Kidney epithelial cell (primary cell): ENCODE data around the gene MPLKIP. TPM values are rescaled to one million over a fixed set of nuclear protein-coding genes. Genes with fewer than 3 reads are reported as not detected.

ENCODE experiments used
- DNase-seq: peaks from one replicate; pipeline ENCODE4 v3.0.0-alpha.2; 2010; ENCODE audit warnings: low read depth
- H3K27me3 ChIP-seq: 2 replicates; pipeline ENCODE4 v1.6.0; 2011; ENCODE audit warnings: low read length; ENCODE audit not compliant: control insufficient read depth, insufficient read depth
- H3K36me3 ChIP-seq: 2 replicates; pipeline ENCODE4 v1.5.1; 2011; ENCODE audit warnings: low read length; ENCODE audit not compliant: control insufficient read depth, insufficient read depth
- H3K4me3 ChIP-seq: 2 replicates; pipeline ENCODE4 v1.5.1; 2011; ENCODE audit warnings: low read depth, mild to moderate bottlenecking, control low read depth, low read length
- total RNA-seq: library from RNA; depleted of rRNA; stranded (reverse); fragments of >200 nt; gene quantifications from 2 replicates; pipeline ENCODE4 v1.2.3, GENCODE V29; 2015
- TF ChIP-seq, protein P1 (sequence below): IDR thresholded peaks from 2 replicates; pipeline ENCODE4 v1.5.1; 2011; ENCODE audit warnings: mild to moderate bottlenecking, moderate library complexity, low read length, control low read depth, inconsistent platforms; ENCODE audit not compliant: insufficient read depth, poor library complexity, severe bottlenecking

Gene MPLKIP
- total RNA-seq, 1 donor from 2014 or later = 45.7 TPM

DNA sequence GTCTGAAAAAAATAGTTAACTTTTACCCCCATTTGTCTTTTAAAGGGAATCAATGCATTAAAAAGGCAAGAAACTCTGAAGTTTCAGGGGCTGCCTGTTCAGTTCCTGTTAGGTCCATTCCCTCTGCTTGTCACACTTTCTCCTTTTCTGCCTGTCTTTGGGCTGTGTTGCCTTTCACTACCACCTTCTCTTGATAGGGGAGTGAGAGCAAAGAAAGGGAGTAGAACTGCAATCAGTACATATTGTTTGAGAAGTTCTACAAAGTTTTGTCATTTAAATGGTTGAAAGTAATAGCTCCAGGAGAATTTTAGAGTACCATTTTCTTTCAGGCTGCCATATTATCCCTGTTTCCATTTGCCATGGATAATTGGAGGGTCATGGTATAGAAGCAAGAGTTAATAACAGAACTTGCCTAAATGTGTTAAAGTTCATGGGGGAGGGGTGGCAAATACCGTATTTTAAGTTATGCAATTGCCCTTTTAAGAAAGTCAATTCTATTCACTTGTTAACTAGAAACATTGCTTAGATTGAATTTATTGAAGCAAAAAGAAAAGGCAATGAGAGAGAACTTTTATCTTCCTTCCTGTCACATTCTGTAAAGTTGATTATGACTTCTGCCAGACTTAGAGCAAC lies 38.6 kb downstream of the MPLKIP start:
- Histone ChIP-seq H3K4me3 (no peak overlapping the region), H3K36me3 (peaks cover 3% of the 10 kb centered on the region)

DNA sequence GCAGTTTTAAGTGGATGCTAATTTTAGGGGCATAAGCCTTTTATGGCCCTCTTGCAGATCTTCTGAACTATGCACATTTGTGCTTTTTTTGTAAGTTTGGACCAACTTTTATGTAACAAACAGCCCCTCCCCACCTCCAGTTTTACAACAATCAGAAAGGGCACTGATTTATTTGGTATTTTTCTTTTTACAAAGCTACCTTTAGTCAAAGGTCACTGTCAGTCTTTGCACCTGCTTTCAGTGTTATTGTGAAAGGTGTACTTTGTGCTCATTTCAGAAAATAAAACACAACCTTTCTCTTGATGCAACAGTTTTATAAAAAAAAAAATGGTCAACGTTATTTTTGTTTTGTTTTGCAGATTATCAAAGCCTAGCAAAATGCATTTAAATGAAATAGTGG lies 39.2 kb downstream of the MPLKIP start:
- H3K4me3 ChIP-seq = no peak overlapping the region
- no peak for DNase-seq
- peaks cover 3% of the 10 kb centered on the region for H3K36me3 ChIP-seq
- H3K27me3 ChIP-seq = no peaks in the 10 kb centered on the region
- TF ChIP-seq, protein P1, sequence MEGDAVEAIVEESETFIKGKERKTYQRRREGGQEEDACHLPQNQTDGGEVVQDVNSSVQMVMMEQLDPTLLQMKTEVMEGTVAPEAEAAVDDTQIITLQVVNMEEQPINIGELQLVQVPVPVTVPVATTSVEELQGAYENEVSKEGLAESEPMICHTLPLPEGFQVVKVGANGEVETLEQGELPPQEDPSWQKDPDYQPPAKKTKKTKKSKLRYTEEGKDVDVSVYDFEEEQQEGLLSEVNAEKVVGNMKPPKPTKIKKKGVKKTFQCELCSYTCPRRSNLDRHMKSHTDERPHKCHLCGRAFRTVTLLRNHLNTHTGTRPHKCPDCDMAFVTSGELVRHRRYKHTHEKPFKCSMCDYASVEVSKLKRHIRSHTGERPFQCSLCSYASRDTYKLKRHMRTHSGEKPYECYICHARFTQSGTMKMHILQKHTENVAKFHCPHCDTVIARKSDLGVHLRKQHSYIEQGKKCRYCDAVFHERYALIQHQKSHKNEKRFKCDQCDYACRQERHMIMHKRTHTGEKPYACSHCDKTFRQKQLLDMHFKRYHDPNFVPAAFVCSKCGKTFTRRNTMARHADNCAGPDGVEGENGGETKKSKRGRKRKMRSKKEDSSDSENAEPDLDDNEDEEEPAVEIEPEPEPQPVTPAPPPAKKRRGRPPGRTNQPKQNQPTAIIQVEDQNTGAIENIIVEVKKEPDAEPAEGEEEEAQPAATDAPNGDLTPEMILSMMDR = no peak

More for the DNA sequence above, 38.6 kb downstream of the MPLKIP start:
- no peak for DNase-seq
- TF ChIP-seq, protein P1 = no peak
- H3K27me3 ChIP-seq = no peaks in the 10 kb centered on the region

DNA sequence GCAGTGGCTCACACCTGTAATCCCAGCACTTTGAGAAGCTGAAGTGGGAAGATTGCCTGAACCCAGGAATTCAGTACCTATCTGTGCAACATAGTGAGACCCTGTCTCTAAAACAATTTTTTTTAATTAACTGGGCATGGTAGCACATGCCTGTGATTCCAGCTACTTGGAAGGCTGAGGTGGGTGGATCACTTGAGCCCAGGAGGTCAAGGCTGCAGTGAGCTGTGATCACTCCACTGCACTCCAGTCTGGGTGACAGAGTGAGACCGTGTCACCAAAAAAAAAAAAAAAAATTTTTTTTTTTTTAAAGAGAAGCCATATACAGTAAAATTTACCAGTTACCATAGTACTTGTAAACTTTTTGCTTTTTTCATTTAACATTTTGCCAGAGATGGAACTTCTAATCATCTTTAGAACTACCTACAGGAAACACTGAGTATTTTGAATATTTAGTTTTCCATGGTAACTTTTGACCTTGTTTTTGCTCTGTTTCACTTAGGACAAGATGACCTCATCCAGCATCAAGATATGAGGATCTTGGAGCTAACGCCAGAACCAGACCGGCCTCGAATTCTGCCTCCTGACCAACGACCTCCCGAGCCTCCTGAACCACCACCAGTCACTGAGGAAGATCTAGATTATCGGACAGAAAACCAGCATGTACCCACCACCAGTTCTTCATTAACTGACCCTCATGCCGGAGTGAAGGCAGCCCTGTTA lies 40.6 kb downstream of the MPLKIP start:
- TF ChIP-seq, protein P1 = no peak
- Histone ChIP-seq H3K36me3 (peaks cover 3% of the 10 kb centered on the region), H3K27me3 (no peaks in the 10 kb centered on the region), H3K4me3 (no peak overlapping the region)
- DNase-seq = no peak

DNA sequence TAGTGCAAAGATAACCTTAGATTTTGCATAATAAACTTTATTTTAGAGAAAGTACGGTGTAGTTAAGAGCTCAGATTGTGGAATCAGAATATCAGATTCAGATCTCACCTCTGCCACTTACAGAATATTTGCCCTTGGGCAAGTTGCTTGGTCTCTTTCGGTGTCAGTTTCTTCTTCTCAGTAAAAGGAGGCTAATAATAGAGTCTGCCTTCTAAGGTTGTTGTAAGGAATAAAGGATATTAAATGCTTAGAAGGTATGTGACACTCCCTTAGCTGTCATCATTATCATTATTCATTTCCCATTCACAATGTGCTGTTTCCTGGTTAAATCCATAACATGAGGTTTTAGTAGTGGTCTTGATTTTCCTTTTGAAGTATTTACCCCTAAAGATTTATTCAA lies 42.2 kb downstream of the MPLKIP start:
- Histone ChIP-seq H3K27me3 (no peaks in the 10 kb centered on the region), H3K4me3 (no peak overlapping the region), H3K36me3 (peaks cover 4% of the 10 kb centered on the region)
- DNase-seq = no peak
- TF ChIP-seq, protein P1 = no peak

DNA sequence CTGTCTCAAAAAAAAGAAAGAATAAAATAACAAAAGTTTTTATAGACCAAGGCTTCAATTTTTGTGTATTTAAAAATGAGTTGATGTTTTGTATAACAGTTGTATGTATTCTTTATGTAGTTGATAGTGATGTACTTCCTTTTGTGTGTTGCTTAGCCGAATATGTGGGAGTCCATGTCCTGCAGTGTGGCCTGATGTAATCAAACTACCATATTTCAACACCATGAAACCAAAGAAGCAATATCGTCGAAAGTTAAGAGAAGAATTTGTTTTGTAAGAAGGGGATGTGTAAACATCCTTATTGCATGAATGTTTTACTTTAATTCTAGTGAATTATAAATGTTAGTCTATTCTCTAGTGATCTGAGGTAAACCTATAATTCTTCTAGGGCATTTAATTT lies 56.6 kb downstream of the MPLKIP start:
- H3K27me3 ChIP-seq = no peaks in the 10 kb centered on the region
- no peak overlapping the region for H3K4me3 ChIP-seq
- no peak for DNase-seq
- H3K36me3 ChIP-seq = no peaks in the 10 kb centered on the region
- TF ChIP-seq, protein P1 = no peak

Other genes with a start within 250 kb of the MPLKIP start
- 49.4 and 49.8 TPM in 2 replicates for gene CDK13, start 184.4 kb downstream of the MPLKIP start, total RNA-seq
- gene SUGCT, start 383 bp upstream of the MPLKIP start, total RNA-seq = 4.0 and 10.1 TPM in 2 replicates